GM12878 (cell line): ENCODE data around the gene NPR3. TPM values are rescaled to one million over a fixed set of nuclear protein-coding genes. Genes with fewer than 3 reads are reported as not detected.

ENCODE experiments used
- ATAC-seq: fragments of 200-7000 bp; cut with Tn5 transposase; 3 replicates; pipeline ENCODE4 v1.9.1; 2020; ENCODE audit warnings: mild to moderate bottlenecking, moderate library complexity
- BruUV-seq: library from RNA; stranded (reverse); fragments of 400-500 nt; replicated peaks from 2 replicates; lab custom pipeline; 2021; lab: Mats Ljungman, UMichigan
- CTCF ChIA-PET: fragments of 300-600 bp; sonication (Branson Sonifier 250); formaldehyde crosslinking; extraction: SDS; loops from one replicate; lab custom pipeline; 2021; ENCODE audit warnings: inconsistent platforms; lab: Yijun Ruan, JAX
- POLR2A ChIA-PET: fragments of 350-600 bp; formaldehyde crosslinking; extraction: SDS; loops from one replicate; lab custom pipeline; 2021; ENCODE audit warnings: inconsistent platforms; lab: Charles Lee
- RAD21 ChIA-PET: fragments of 300-600 bp; sonication (Branson Sonifier 250); formaldehyde crosslinking; loops from one replicate; lab custom pipeline; 2023; ENCODE audit warnings: antibody characterized with exemption; ENCODE audit not compliant: unreplicated experiment; lab: Charles Lee
- SMC1A ChIA-PET: fragments of 300-600 bp; sonication (Branson Sonifier 250); formaldehyde crosslinking; loops from one replicate; lab custom pipeline; 2023; ENCODE audit not compliant: unreplicated experiment, uncharacterized antibody; lab: Charles Lee
- DNase-seq: peaks from one replicate; pipeline ENCODE4 v3.0.0-alpha.2; 2011; ENCODE audit warnings: low read depth, low spot score
- FAIRE-seq: peaks from 3 replicates; lab custom pipeline; 2011; peaks lifted over from hg19 to GRCh38; lab: Jason Lieb, UNC
- H2AFZ ChIP-seq: 2 replicates; pipeline ENCODE4 v1.6.0; 2011; ENCODE audit warnings: low read depth, low read length, control low read depth; ENCODE audit not compliant: control insufficient read depth
- H3K27ac ChIP-seq: 2 replicates; pipeline ENCODE4 v1.5.1; 2011; ENCODE audit warnings: control low read depth; ENCODE audit not compliant: control insufficient read depth, insufficient read depth
- H3K27me3 ChIP-seq, 2 experiments: replicated peaks in 1 of 2; 2 replicates each; pipeline versions ENCODE4 v1.6.0 to v1.6.1; 2011; ENCODE audit warnings: low read length in 1 of 2; ENCODE audit not compliant: control insufficient read depth in 2 of 2, insufficient read depth in 2 of 2
- H3K36me3 ChIP-seq, 2 experiments: 2 replicates each; pipeline ENCODE4 v1.5.1; 2011; ENCODE audit warnings: low read length in 1 of 2; ENCODE audit not compliant: control insufficient read depth in 2 of 2, insufficient read depth in 2 of 2
- H3K4me1 ChIP-seq: 2 replicates; pipeline ENCODE4 v1.6.1; 2011; ENCODE audit warnings: mild to moderate bottlenecking, low read length, moderate library complexity, mixed read lengths; ENCODE audit not compliant: control insufficient read depth, insufficient read depth
- H3K4me2 ChIP-seq: 2 replicates; pipeline ENCODE4 v1.6.0; 2011; ENCODE audit warnings: control low read depth; ENCODE audit not compliant: control insufficient read depth, insufficient read depth
- H3K4me3 ChIP-seq: fragments of 200-600 bp; sonication (generic); 2 replicates; pipeline ENCODE4 v1.5.1; 2016
- H3K79me2 ChIP-seq: 2 replicates; pipeline ENCODE4 v1.6.0; 2011; ENCODE audit warnings: low read length; ENCODE audit not compliant: control insufficient read depth, insufficient read depth
- H3K9ac ChIP-seq: 2 replicates; pipeline ENCODE4 v1.8.0; 2011; ENCODE audit warnings: low read length, control low read depth, mixed read lengths; ENCODE audit not compliant: control insufficient read depth, insufficient read depth
- H3K9me3 ChIP-seq: replicated peaks from 3 replicates; pipeline ENCODE4 v1.5.1; 2011; ENCODE audit warnings: mild to moderate bottlenecking, low read length; ENCODE audit not compliant: control insufficient read depth, insufficient read depth
- H4K20me1 ChIP-seq: 2 replicates; pipeline ENCODE4 v1.6.0; 2011; ENCODE audit not compliant: control insufficient read depth, insufficient read depth
- CTCF ChIP-seq, 3 experiments: IDR thresholded peaks in 2 of 3; conservative IDR thresholded peaks in 1 of 3; 2 replicates each; pipeline ENCODE4 v1.5.1; 2011; ENCODE audit warnings: low read depth in 3 of 3, low read length in 3 of 3, mild to moderate bottlenecking in 3 of 3, control low read depth in 2 of 3, moderate library complexity in 2 of 3, inconsistent platforms in 1 of 3, mixed read lengths in 1 of 3; ENCODE audit not compliant: control insufficient read depth in 2 of 3, insufficient read depth in 1 of 3; ENCODE audit errors: extremely low read depth in 1 of 3
- EED ChIP-seq: sonication (generic); IDR thresholded peaks from 2 replicates; pipeline ENCODE4 v1.6.1; 2016; ENCODE audit warnings: antibody characterized with exemption, low read depth
- JUND ChIP-seq: IDR thresholded peaks from 2 replicates; pipeline ENCODE4 v1.6.1; 2012; ENCODE audit warnings: low read depth, mild to moderate bottlenecking, low read length, improper control_type of control experiment, moderate library complexity
- MYC ChIP-seq: IDR thresholded peaks from 2 replicates; pipeline ENCODE4 v1.6.1; 2011; ENCODE audit warnings: mild to moderate bottlenecking, low read length, moderate library complexity, inconsistent platforms; ENCODE audit not compliant: insufficient read depth, insufficient replicate concordance, insufficient read length, severe bottlenecking
- NFIC ChIP-seq: IDR thresholded peaks from 2 replicates; pipeline ENCODE4 v1.6.1; 2012; ENCODE audit warnings: low read depth, mild to moderate bottlenecking, inconsistent platforms, low read length, moderate library complexity
- PKNOX1 ChIP-seq: fragments of 450-650 bp; IDR thresholded peaks from 2 replicates; pipeline ENCODE4 v1.6.1; 2016; ENCODE audit warnings: mild to moderate bottlenecking
- PRDM15 ChIP-seq: fragments of 450-650 bp; formaldehyde crosslinking; IDR thresholded peaks from 2 replicates; pipeline ENCODE4 v1.4.0; 2020; ENCODE audit warnings: mild to moderate bottlenecking, moderate library complexity
- RELA ChIP-seq: fragments of 450-650 bp; IDR thresholded peaks from 2 replicates; pipeline ENCODE4 v1.8.0; 2014; ENCODE audit warnings: borderline replicate concordance; ENCODE audit not compliant: partially characterized antibody
- RFX5 ChIP-seq: IDR thresholded peaks from 2 replicates; pipeline ENCODE4 v1.6.1; 2011; ENCODE audit warnings: low read depth, low read length, improper control_type of control experiment
- SMAD5 ChIP-seq: IDR thresholded peaks from 2 replicates; pipeline ENCODE4 v1.6.1; 2016; ENCODE audit warnings: antibody characterized with exemption, low read depth
- SMC3 ChIP-seq: IDR thresholded peaks from 2 replicates; pipeline ENCODE4 v1.6.1; 2011; ENCODE audit warnings: low read length, improper control_type of control experiment, borderline replicate concordance
- ZNF384 ChIP-seq: IDR thresholded peaks from 2 replicates; pipeline ENCODE4 v1.6.1; 2012; ENCODE audit warnings: low read depth, mild to moderate bottlenecking, low read length, improper control_type of control experiment, borderline replicate concordance
- WGBS: methylation state at CpG from one replicate; pipeline ENCODE4 v1.1.6; 2016; ENCODE audit warnings: low lambda C conversion rate; ENCODE audit not compliant: insufficient replicate concordance, insufficient coverage; ENCODE audit errors: missing lambda C conversion rate; 5-methylcytosine and 5-hydroxymethylcytosine counted together
- in situ Hi-C: fragments of 300-500 bp; cut with MboI; formaldehyde crosslinking; loops from 9 replicates; pipeline ENCODE4 v1.14.3; 2018; ENCODE audit warnings: mixed read lengths
- intact Hi-C: fragments of 100-400 bp; cut with micrococcal nuclease; formaldehyde crosslinking; loops from one replicate; pipeline ENCODE4 v1.14.2; 2022; ENCODE audit not compliant: unreplicated experiment
- polyA plus RNA-seq, 11 experiments: library from polyadenylated mRNA; depleted of rRNA in 4 of 11; unstranded in 6 of 11; stranded (reverse) in 5 of 11; fragments of >200 nt; fragmentation: Nextera tagmentation in 4 of 11; fragmentation: Illumina TruSeq in 1 of 11; extraction: Ambion mirVana in 4 of 11; extraction: Trizol in 1 of 11; gene quantifications; 1 replicate in 1 of 11; 2 replicates in 10 of 11; pipeline versions ENCODE4 v1.2.1 to v1.2.3, GENCODE V29; 2011 to 2016; ENCODE audit warnings: inconsistent platforms in 2 of 11, missing spikeins in 2 of 11, low read depth in 1 of 11
- total RNA-seq, 4 experiments: library from RNA; depleted of rRNA in 3 of 4; stranded (reverse); fragments of >200 nt in 3 of 4; fragmentation: Illumina TruSeq in 1 of 4; extraction: Trizol in 1 of 4; gene quantifications; 2 replicates each; pipeline versions ENCODE4 v1.2.1 to v1.2.3, GENCODE V29; 2013 to 2021

NPR3 gene
- total and polyA plus RNA-seq, 10 of the 15 experiments (the other 5 are each of a cell fraction or from before 2014, with no cell fraction given), result 0.01 to 0.37 (median 0.14) TPM; not detected in 7

- no peaks in the 10 kb centered on the region for H3K36me3 ChIP-seq
- no peak for FAIRE-seq
- no peak overlapping the region for H3K27ac ChIP-seq
- H3K4me3 ChIP-seq, result no peak overlapping the region
- CTCF ChIA-PET, result interaction anchor here (0.8 kb wide), 1 partner anchor 26 kb away, joined by 3 read pairs; no protein-coding TSS in a partner anchor
- SMC1A ChIA-PET, result no interaction called here
- H3K4me2 ChIP-seq, result no peak overlapping the region
- H3K79me2 ChIP-seq, result no peaks in the 10 kb centered on the region
- RAD21 ChIA-PET, result no interaction called here
- intact Hi-C loops, result no loop called here
- no peak for DNase-seq
- no peak overlapping the region for H2AFZ ChIP-seq
- BruUV-seq, result no TSS peak
- H3K9me3 ChIP-seq, result no peaks in the 10 kb centered on the region
- no peaks in the 10 kb centered on the region for H4K20me1 ChIP-seq
- POLR2A ChIA-PET, result no interaction called here
- TF ChIP-seq SMC3 (no peak), RFX5 (no peak), NFIC (no peak), MYC (no peak), PKNOX1 (no peak)
- in situ Hi-C loops, result no loop called here
- H3K9ac ChIP-seq, result no peak overlapping the region
- H3K4me1 ChIP-seq, result no peaks in the 10 kb centered on the region
- ATAC-seq, result no peak
- no peaks in the 10 kb centered on the region for H3K27me3 ChIP-seq
Measured at GRCh38 chr5:32814620-32815019, 103.5 kb downstream of the NPR3 start.

GRCh38 chr5:32827981-32828380 lies 116.9 kb downstream of the NPR3 start:
- H3K4me3 ChIP-seq, result no peak overlapping the region
- DNase-seq (no peak), FAIRE-seq (no peak), ATAC-seq (no peak)
- ChIA-PET SMC1A (no interaction called here), RAD21 (no interaction called here), POLR2A (no interaction called here), CTCF (no interaction called here)
- WGBS, result 0% methylated on average over 1 of the region's 1 CpG
- BruUV-seq, result no TSS peak
- H3K4me2 ChIP-seq, result no peak overlapping the region
- intact Hi-C loops (no loop called here), in situ Hi-C loops (no loop called here)
- no peaks in the 10 kb centered on the region for H3K27me3 ChIP-seq
- no peaks in the 10 kb centered on the region for H3K9me3 ChIP-seq
- H3K27ac ChIP-seq, result no peak overlapping the region
- no peaks in the 10 kb centered on the region for H4K20me1 ChIP-seq
- H3K4me1 ChIP-seq, result no peaks in the 10 kb centered on the region
- H3K36me3 ChIP-seq, result no peaks in the 10 kb centered on the region
- no peak overlapping the region for H3K9ac ChIP-seq
- H2AFZ ChIP-seq, result no peak overlapping the region
- no peaks in the 10 kb centered on the region for H3K79me2 ChIP-seq
- no peak for TF ChIP-seq JUND
- TF ChIP-seq ZNF384, result no peak
- TF ChIP-seq PRDM15 (CRISPR knock-in tag), result no peak
- TF ChIP-seq EED, result no peak
- TF ChIP-seq CTCF (IDR thresholded peaks at IDR 0.05 in 2 of 3, conservative IDR thresholded peaks at IDR 0.05 in 1 of 3; ENCODE audit: control insufficient read depth in 2 of 3, extremely low read depth in 1 of 3, insufficient read depth in 1 of 3, low read depth in 3 of 3, low read length in 3 of 3), result no peak
- no peak for TF ChIP-seq SMAD5
- TF ChIP-seq RELA, result no peak
